HG03095 (cell line): ENCODE data around the gene BHMT2.

ENCODE experiments used
- ATAC-seq: cut with Tn5 transposase; IDR thresholded peaks from one replicate; pipeline ENCODE4 v1.9.1; 2021; ENCODE audit warnings: moderate library complexity; ENCODE audit not compliant: unreplicated experiment

Gene BHMT2

GRCh38 chr5:79059674-79060073 lies 9.9 kb upstream of the BHMT2 start:
- no peak for ATAC-seq

GRCh38 chr5:79062436-79062835 lies 7.1 kb upstream of the BHMT2 start:
- no peak for ATAC-seq

GRCh38 chr5:79070350-79070667 lies 742 bp downstream of the BHMT2 start:
- ATAC-seq = no peak

GRCh38 chr5:79074641-79075040 lies 5.1 kb downstream of the BHMT2 start:
- ATAC-seq = no peak

GRCh38 chr5:79075646-79076426 lies 6.3 kb downstream of the BHMT2 start:
- ATAC-seq = no peak

GRCh38 chr5:79076819-79077218 lies 7.3 kb downstream of the BHMT2 start:
- no peak for ATAC-seq

- no peak for ATAC-seq
Observed at GRCh38 chr5:79077680-79078365, 8.3 kb downstream of the BHMT2 start.

GRCh38 chr5:79080804-79081203 lies 11.2 kb downstream of the BHMT2 start:
- ATAC-seq = no peak

GRCh38 chr5:79081779-79082178 lies 12.2 kb downstream of the BHMT2 start:
- ATAC-seq = no peak

- no peak for ATAC-seq
Observed at GRCh38 chr5:79086116-79086515, 16.5 kb downstream of the BHMT2 start.

- no peak for ATAC-seq
Observed at GRCh38 chr5:79088507-79088906, 18.9 kb downstream of the BHMT2 start.

- no peak for ATAC-seq
Observed at GRCh38 chr5:79091064-79091463, 21.5 kb downstream of the BHMT2 start.

- no peak for ATAC-seq
Observed at GRCh38 chr5:79093762-79094161, 24.2 kb downstream of the BHMT2 start.

GRCh38 chr5:79105868-79106267 lies 36.3 kb downstream of the BHMT2 start:
- ATAC-seq = no peak

- ATAC-seq = no peak
Observed at GRCh38 chr5:79107020-79107796, 37.6 kb downstream of the BHMT2 start.

GRCh38 chr5:79108086-79108485 lies 38.5 kb downstream of the BHMT2 start:
- no peak for ATAC-seq

- no peak for ATAC-seq
Observed at GRCh38 chr5:79108792-79109191, 39.2 kb downstream of the BHMT2 start.

GRCh38 chr5:79109527-79110492 lies 40.2 kb downstream of the BHMT2 start:
- ATAC-seq = no peak

GRCh38 chr5:79111387-79111959 lies 41.9 kb downstream of the BHMT2 start, which contains the start of gene BHMT:
Gene BHMT (plus strand): TSS chr5:79111809. CDS start chr5:79111886, 77 bp downstream.
- ATAC-seq = no peak

- ATAC-seq = no peak
Observed at GRCh38 chr5:79111960-79112702, 42.6 kb downstream of the BHMT2 start.
